Neural cell (in vitro differentiated cells): ENCODE results near the gene KIAA1586.

Experiments
- EZH2 ChIP-seq: fragments of 200-600, 300-800 bp; shearing (Covaris generic), sonication (generic); IDR thresholded peaks from 2 replicates; pipeline ENCODE4 v1.6.1; 2014; ENCODE audit warnings: antibody characterized with exemption, low read length, borderline replicate concordance, mild to moderate bottlenecking; ENCODE audit not compliant: insufficient read depth, poor library complexity, severe bottlenecking
- SMC3 ChIP-seq: fragments of 450-650 bp; conservative IDR thresholded peaks from 2 replicates; pipeline ENCODE4 v1.6.1; 2014; ENCODE audit warnings: antibody characterized with exemption, mild to moderate bottlenecking, moderate library complexity; ENCODE audit not compliant: poor library complexity
- TAF1 ChIP-seq: IDR thresholded peaks from 2 replicates; pipeline ENCODE4 v1.6.1; 2012; ENCODE audit warnings: low read depth
- TF ChIP-seq, protein P1 (sequence below): fragments of 450-650 bp; IDR thresholded peaks from 2 replicates; pipeline ENCODE4 v1.5.1; 2014; ENCODE audit warnings: antibody characterized with exemption, mild to moderate bottlenecking, moderate library complexity; ENCODE audit not compliant: poor library complexity, severe bottlenecking

DNA sequence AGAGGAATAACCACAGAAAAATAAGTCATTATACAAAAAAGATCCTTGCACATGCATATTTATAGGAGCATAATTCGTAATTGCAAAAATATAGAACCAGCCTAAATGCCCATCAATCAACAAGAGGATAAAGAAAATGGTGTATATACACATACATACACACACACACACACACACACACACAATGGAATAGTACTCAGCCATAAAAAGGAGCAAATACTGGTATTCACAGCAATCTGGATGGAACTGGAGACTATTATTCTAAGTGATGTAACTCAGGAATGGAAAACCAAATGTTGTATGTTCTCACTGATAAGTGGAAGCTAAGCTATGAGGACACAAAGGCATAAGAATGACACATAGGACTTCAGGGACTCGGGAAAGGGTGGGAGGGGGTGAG lies 1.9 kb upstream of the KIAA1586 start:
- TF ChIP-seq EZH2 (no peak), TAF1 (no peak), SMC3 (no peak)
- TF ChIP-seq, protein P1, sequence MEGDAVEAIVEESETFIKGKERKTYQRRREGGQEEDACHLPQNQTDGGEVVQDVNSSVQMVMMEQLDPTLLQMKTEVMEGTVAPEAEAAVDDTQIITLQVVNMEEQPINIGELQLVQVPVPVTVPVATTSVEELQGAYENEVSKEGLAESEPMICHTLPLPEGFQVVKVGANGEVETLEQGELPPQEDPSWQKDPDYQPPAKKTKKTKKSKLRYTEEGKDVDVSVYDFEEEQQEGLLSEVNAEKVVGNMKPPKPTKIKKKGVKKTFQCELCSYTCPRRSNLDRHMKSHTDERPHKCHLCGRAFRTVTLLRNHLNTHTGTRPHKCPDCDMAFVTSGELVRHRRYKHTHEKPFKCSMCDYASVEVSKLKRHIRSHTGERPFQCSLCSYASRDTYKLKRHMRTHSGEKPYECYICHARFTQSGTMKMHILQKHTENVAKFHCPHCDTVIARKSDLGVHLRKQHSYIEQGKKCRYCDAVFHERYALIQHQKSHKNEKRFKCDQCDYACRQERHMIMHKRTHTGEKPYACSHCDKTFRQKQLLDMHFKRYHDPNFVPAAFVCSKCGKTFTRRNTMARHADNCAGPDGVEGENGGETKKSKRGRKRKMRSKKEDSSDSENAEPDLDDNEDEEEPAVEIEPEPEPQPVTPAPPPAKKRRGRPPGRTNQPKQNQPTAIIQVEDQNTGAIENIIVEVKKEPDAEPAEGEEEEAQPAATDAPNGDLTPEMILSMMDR = no peak
